PC-9 (cell line): ENCODE measurements around the gene TESMIN. TPM values are rescaled to one million over a fixed set of nuclear protein-coding genes. Genes with fewer than 3 reads are reported as not detected.

Experiments
- BruUV-seq: library from RNA; stranded (reverse); fragments of 400-500 nt; replicated peaks from 2 replicates; lab custom pipeline; 2021; lab: Mats Ljungman, UMichigan
- CTCF ChIA-PET: fragments of 300-600 bp; sonication (Branson Sonifier 250); formaldehyde crosslinking; loops from one replicate; lab custom pipeline; 2022; ENCODE audit warnings: antibody characterized with exemption; lab: Charles Lee
- POLR2A ChIA-PET: fragments of 300-600 bp; sonication (Branson Sonifier 250); formaldehyde crosslinking; loops from one replicate; lab custom pipeline; 2022; ENCODE audit warnings: antibody characterized with exemption; ENCODE audit not compliant: unreplicated experiment; lab: Charles Lee
- DNase-seq, 2 experiments: peaks; one replicate each; pipeline versions ENCODE4 v3.0.0 to v3.0.0-alpha.2; 2015 to 2022; ENCODE audit warnings: mixed read lengths in 1 of 2
- H2AFZ ChIP-seq: fragments of 200-600 bp; sonication (generic); 2 replicates; pipeline ENCODE4 v1.8.1; 2017; ENCODE audit warnings: antibody characterized with exemption
- H3F3A ChIP-seq: fragments of 200-600 bp; sonication (generic); 2 replicates; pipeline ENCODE4 v1.8.1; 2017; ENCODE audit warnings: antibody characterized with exemption, mild to moderate bottlenecking, low read depth; ENCODE audit not compliant: insufficient read depth
- H3K27ac ChIP-seq: fragments of 200-600 bp; sonication (generic); 2 replicates; pipeline ENCODE4 v1.6.1; 2016; ENCODE audit warnings: mixed run types
- H3K27me3 ChIP-seq: fragments of 200-600 bp; sonication (generic); 2 replicates; pipeline ENCODE4 v1.6.1; 2016; ENCODE audit warnings: low read depth, mixed run types; ENCODE audit not compliant: insufficient read depth
- H3K36me3 ChIP-seq: fragments of 200-600 bp; sonication (generic); 2 replicates; pipeline ENCODE4 v1.6.1; 2016; ENCODE audit warnings: low read depth, mixed run types
- H3K4me1 ChIP-seq: fragments of 200-600 bp; sonication (generic); replicated peaks from 2 replicates; pipeline ENCODE4 v1.6.1; 2016; ENCODE audit warnings: mixed run types; ENCODE audit not compliant: insufficient read depth
- H3K4me2 ChIP-seq: fragments of 200-600 bp; sonication (generic); 2 replicates; pipeline ENCODE4 v1.6.1; 2017; ENCODE audit warnings: mixed run types
- H3K4me3 ChIP-seq: fragments of 200-600 bp; sonication (generic); 2 replicates; pipeline ENCODE4 v1.6.1; 2016; ENCODE audit warnings: mixed run types
- H3K79me2 ChIP-seq: fragments of 200-600 bp; sonication (generic); 2 replicates; pipeline ENCODE4 v1.6.1; 2017; ENCODE audit warnings: low read depth, mixed run types
- H3K9me2 ChIP-seq: fragments of 200-600 bp; sonication (generic); 2 replicates; pipeline ENCODE4 v1.8.1; 2017; ENCODE audit warnings: mild to moderate bottlenecking; ENCODE audit not compliant: insufficient read depth
- H3K9me3 ChIP-seq: fragments of 200-600 bp; sonication (generic); 2 replicates; pipeline ENCODE4 v1.8.1; 2016; ENCODE audit warnings: low read depth; ENCODE audit not compliant: insufficient read depth
- H4K20me1 ChIP-seq: fragments of 200-600 bp; sonication (generic); 2 replicates; pipeline ENCODE4 v1.8.1; 2017; ENCODE audit not compliant: insufficient read depth
- CTCF ChIP-seq: fragments of 200-600 bp; sonication (generic); conservative IDR thresholded peaks from 2 replicates; pipeline ENCODE4 v1.6.1; 2017; ENCODE audit warnings: mixed run types, antibody characterized with exemption, mild to moderate bottlenecking, moderate library complexity
- EZH2 ChIP-seq: fragments of 200-600 bp; sonication (generic); IDR thresholded peaks from 2 replicates; pipeline ENCODE4 v1.8.0; 2017; ENCODE audit warnings: antibody characterized with exemption, low read depth
- intact Hi-C: fragments of 100-400 bp; cut with micrococcal nuclease; formaldehyde crosslinking; loops from one replicate; pipeline ENCODE4 v1.10.0; 2022; ENCODE audit not compliant: unreplicated experiment
- total RNA-seq: library from RNA; stranded (reverse); gene quantifications from 2 replicates; pipeline ENCODE4 v1.2.3, GENCODE V29; 2021

Gene TESMIN
- total RNA-seq, 1 experiment from 2014 or later, result 23.9 TPM

GRCh38 chr11:68792400-68792966, 41.2 kb upstream of the TESMIN start:
- ChIA-PET CTCF (no interaction called here), POLR2A (no interaction called here)
- Histone ChIP-seq H3K4me1 (no peaks in the 10 kb centered on the region), H3K9me3 (no peaks in the 10 kb centered on the region), H3K27ac (no peak overlapping the region), H2AFZ (no peak overlapping the region), H3K4me3 (no peak overlapping the region), H3K4me2 (no peak overlapping the region), H3K27me3 (no peaks in the 10 kb centered on the region), H4K20me1 (no peaks in the 10 kb centered on the region), H3F3A (no peaks in the 10 kb centered on the region), H3K9me2 (no peaks in the 10 kb centered on the region), H3K79me2 (no peaks in the 10 kb centered on the region), H3K36me3 (0 out of 2 replicates have a peak, but pooled peaks cover 3% of the 10 kb centered on the region)
- intact Hi-C loops, result no loop called here
- TF ChIP-seq CTCF (no peak), EZH2 (no peak)
- no TSS peak for BruUV-seq
- DNase-seq, result no peak

- no TSS peak for BruUV-seq
Observed at GRCh38 chr11:68784653-68785052, 33.3 kb upstream of the TESMIN start.

GRCh38 chr11:68783216-68783821, 32.0 kb upstream of the TESMIN start:
- no peaks in the 10 kb centered on the region for H3K9me3 ChIP-seq
- POLR2A ChIA-PET, result no interaction called here

More at GRCh38 chr11:68784653-68785052, 33.3 kb upstream of the TESMIN start:
- ChIA-PET POLR2A (no interaction called here), CTCF (no interaction called here)
- peaks cover 5% of the 10 kb centered on the region; the same call in 1 of the 2 replicates for H3F3A ChIP-seq
- no peaks in the 10 kb centered on the region for H3K27me3 ChIP-seq
- H2AFZ ChIP-seq, result no peak overlapping the region
- H3K36me3 ChIP-seq, result no peaks in the 10 kb centered on the region
- intact Hi-C loops, result no loop called here
- H3K4me3 ChIP-seq, result no peak overlapping the region
- H3K4me1 ChIP-seq, result no peaks in the 10 kb centered on the region
- H3K79me2 ChIP-seq, result no peaks in the 10 kb centered on the region
- no peaks in the 10 kb centered on the region for H3K9me2 ChIP-seq
- DNase-seq, result no peak
- no peaks in the 10 kb centered on the region for H4K20me1 ChIP-seq
- H3K4me2 ChIP-seq, result no peak overlapping the region
- TF ChIP-seq CTCF (no peak), EZH2 (no peak)
- no peak overlapping the region for H3K27ac ChIP-seq
- H3K9me3 ChIP-seq, result no peaks in the 10 kb centered on the region

More at GRCh38 chr11:68783216-68783821, 32.0 kb upstream of the TESMIN start:
- Histone ChIP-seq H4K20me1 (no peaks in the 10 kb centered on the region), H3K4me3 (no peak overlapping the region), H3K36me3 (no peaks in the 10 kb centered on the region), H2AFZ (no peak overlapping the region), H3K79me2 (no peaks in the 10 kb centered on the region), H3K27me3 (no peaks in the 10 kb centered on the region), H3K27ac (no peak overlapping the region), H3F3A (peaks cover 5% of the 10 kb centered on the region; the same call in 1 of the 2 replicates), H3K4me1 (no peaks in the 10 kb centered on the region), H3K9me2 (no peaks in the 10 kb centered on the region), H3K4me2 (no peak overlapping the region)
- TF ChIP-seq CTCF (no peak), EZH2 (no peak)
- no peak for DNase-seq
- no TSS peak for BruUV-seq
- intact Hi-C loops, result no loop called here
- CTCF ChIA-PET, result no interaction called here
